HCT116 (cell line): ENCODE measurements around the gene CACNB2. TPM values are rescaled to one million over a fixed set of nuclear protein-coding genes. Genes with fewer than 3 reads are reported as not detected.

Experiments used
- ATAC-seq: fragments of 200-7000 bp; cut with Tn5 transposase; 2 replicates; pipeline ENCODE4 v1.9.1; 2020; ENCODE audit warnings: mild to moderate bottlenecking, moderate library complexity
- BruUV-seq: library from RNA; stranded (reverse); fragments of 400-500 nt; replicated peaks from 2 replicates; lab custom pipeline; 2021; lab: Mats Ljungman, UMichigan
- CTCF ChIA-PET: fragments of 300-600 bp; sonication (Branson Sonifier 250); formaldehyde crosslinking; loops from one replicate; lab custom pipeline; 2021; ENCODE audit warnings: antibody characterized with exemption; lab: Charles Lee
- POLR2A ChIA-PET: fragments of 300-600, 350-600 bp; sonication (Branson Sonifier 250); formaldehyde crosslinking; loops from one replicate; lab custom pipeline; 2021; ENCODE audit warnings: antibody characterized with exemption; lab: Charles Lee
- RAD21 ChIA-PET, 2 experiments: fragments of 300-600 bp; sonication (Branson Sonifier 250); formaldehyde crosslinking; loops; one replicate each; lab custom pipeline; 2023; ENCODE audit warnings: low total read pairs in 2 of 2; ENCODE audit not compliant: uncharacterized antibody in 2 of 2, unreplicated experiment in 2 of 2, low non-redundant PET in 1 of 2; lab: Charles Lee
- DNase-seq: peaks from one replicate; pipeline ENCODE4 v3.0.0-alpha.2; 2010; ENCODE audit warnings: low read depth, low spot score
- H2AFZ ChIP-seq: fragments of 200-600 bp; shearing (Covaris generic), sonication (generic); 2 replicates; pipeline ENCODE4 v1.6.1; 2017; ENCODE audit warnings: low read depth, mixed run types, mixed read lengths, antibody characterized with exemption, low read length; ENCODE audit not compliant: poor library complexity, severe bottlenecking
- H3K27ac ChIP-seq: 2 replicates; pipeline ENCODE4 v1.5.1; 2012; ENCODE audit warnings: low read depth, low read length
- H3K27me3 ChIP-seq: fragments of 200-600 bp; sonication (generic); 2 replicates; pipeline ENCODE4 v1.6.1; 2016; ENCODE audit warnings: mixed run types, low read length, mixed read lengths; ENCODE audit not compliant: insufficient read depth
- H3K36me3 ChIP-seq, 2 experiments: fragments of 200-500 bp in 1 of 2; fragments of 200-600 bp in 1 of 2; sonication (Bioruptor generic) in 1 of 2; sonication (generic) in 1 of 2; 2 replicates each; pipeline versions ENCODE4 v1.5.1 to v1.6.1; 2014 to 2016; ENCODE audit warnings: low read length in 2 of 2, inconsistent platforms in 1 of 2, mixed read lengths in 1 of 2, mixed run types in 1 of 2; ENCODE audit not compliant: insufficient read depth in 2 of 2, control insufficient read depth in 1 of 2
- H3K4me1 ChIP-seq, 2 experiments: fragments of 200-600 bp in 1 of 2; sonication (generic) in 1 of 2; 2 replicates each; pipeline versions ENCODE4 v1.5.1 to v1.6.1; 2012 to 2017; ENCODE audit warnings: low read length in 2 of 2, inconsistent platforms in 1 of 2, mild to moderate bottlenecking in 1 of 2, mixed read lengths in 1 of 2, mixed run types in 1 of 2, moderate library complexity in 1 of 2; ENCODE audit not compliant: insufficient read depth in 2 of 2, control insufficient read depth in 1 of 2
- H3K4me2 ChIP-seq: fragments of 200-600 bp; sonication (generic); 2 replicates; pipeline ENCODE4 v1.6.1; 2017; ENCODE audit warnings: mixed run types, low read length, mixed read lengths
- H3K4me3 ChIP-seq, 2 experiments: fragments of 200-600 bp in 1 of 2; sonication (generic) in 1 of 2; replicated peaks in 1 of 2; 2 replicates each; pipeline ENCODE4 v1.5.1; 2011 to 2016; ENCODE audit warnings: low read length in 2 of 2, control low read depth in 1 of 2, low read depth in 1 of 2, mild to moderate bottlenecking in 1 of 2, mixed read lengths in 1 of 2, mixed run types in 1 of 2
- H3K79me2 ChIP-seq: fragments of 200-600 bp; sonication (generic); 2 replicates; pipeline ENCODE4 v1.6.1; 2017; ENCODE audit warnings: mild to moderate bottlenecking, mixed run types, low read length, moderate library complexity, mixed read lengths; ENCODE audit not compliant: insufficient read depth
- H3K9ac ChIP-seq: fragments of 200-600 bp; sonication (generic); 2 replicates; pipeline ENCODE4 v1.6.1; 2016; ENCODE audit warnings: low read length, mixed read lengths
- H3K9me2 ChIP-seq: fragments of 200-600 bp; sonication (generic), shearing (Covaris generic); 2 replicates; pipeline ENCODE4 v1.6.1; 2017; ENCODE audit warnings: mixed run types, mild to moderate bottlenecking, moderate library complexity; ENCODE audit not compliant: insufficient read depth
- H3K9me3 ChIP-seq, 2 experiments: fragments of 200-500 bp in 1 of 2; fragments of 200-600 bp in 1 of 2; sonication (Bioruptor generic) in 1 of 2; sonication (generic) in 1 of 2; 2 replicates each; pipeline ENCODE4 v1.6.1; 2014 to 2017; ENCODE audit warnings: low read length in 2 of 2, mixed read lengths in 2 of 2, inconsistent platforms in 1 of 2, low read depth in 1 of 2, mild to moderate bottlenecking in 1 of 2, mixed run types in 1 of 2, moderate library complexity in 1 of 2; ENCODE audit not compliant: control insufficient read depth in 1 of 2, insufficient read depth in 1 of 2
- H4K20me1 ChIP-seq: fragments of 200-600 bp; sonication (generic), shearing (Covaris generic); 2 replicates; pipeline ENCODE4 v1.6.1; 2017; ENCODE audit warnings: mixed run types, mild to moderate bottlenecking, moderate library complexity; ENCODE audit not compliant: insufficient read depth
- EGR1 ChIP-seq: IDR thresholded peaks from 2 replicates; pipeline ENCODE4 v1.6.1; 2012; ENCODE audit warnings: low read depth
- EZH2 ChIP-seq: fragments of 200-600 bp; sonication (generic); IDR thresholded peaks from 2 replicates; pipeline ENCODE4 v1.6.1; 2017; ENCODE audit warnings: antibody characterized with exemption, mixed run types
- JUND ChIP-seq: IDR thresholded peaks from 2 replicates; pipeline ENCODE4 v1.6.1; 2012
- POLR2AphosphoS5 ChIP-seq: IDR thresholded peaks from 2 replicates; pipeline ENCODE4 v1.6.1; 2011; ENCODE audit warnings: mild to moderate bottlenecking, low read depth, low read length, moderate library complexity
- YY1 ChIP-seq: IDR thresholded peaks from 2 replicates; pipeline ENCODE4 v1.6.1; 2011; ENCODE audit warnings: low read length, low read depth, moderate library complexity, mild to moderate bottlenecking; ENCODE audit not compliant: insufficient replicate concordance; ENCODE audit errors: extremely low read depth
- ZBTB33 ChIP-seq: IDR thresholded peaks from 2 replicates; pipeline ENCODE4 v1.6.1; 2011; ENCODE audit warnings: mild to moderate bottlenecking, low read length, moderate library complexity; ENCODE audit not compliant: insufficient replicate concordance; ENCODE audit errors: extremely low read depth
- ZFX ChIP-seq: fragments of 450-650 bp; IDR thresholded peaks from 2 replicates; pipeline ENCODE4 v1.6.1; 2017
- ZNF274 ChIP-seq: fragments of 200-500 bp; sonication (Bioruptor generic); IDR thresholded peaks from 2 replicates; pipeline ENCODE4 v1.6.1; 2014; ENCODE audit warnings: mild to moderate bottlenecking, low read depth, low read length, inconsistent platforms
- intact Hi-C: fragments of 100-400 bp; cut with micrococcal nuclease; formaldehyde crosslinking; loops from 2 replicates; pipeline ENCODE4 v1.10.0; 2022
- total RNA-seq: library from RNA; stranded (reverse); gene quantifications from one replicate; pipeline ENCODE4 v1.2.1, GENCODE V29; 2021; ENCODE audit not compliant: unreplicated experiment
- TF ChIP-seq, protein P1 (sequence below): IDR thresholded peaks from 2 replicates; pipeline ENCODE4 v1.6.1; 2012; ENCODE audit warnings: low read depth
- TF ChIP-seq, protein P2 (sequence below): IDR thresholded peaks from 2 replicates; pipeline ENCODE4 v1.6.1; 2012
- TF ChIP-seq, protein P3 (sequence below): IDR thresholded peaks from 2 replicates; pipeline ENCODE4 v1.6.1; 2012

Gene CACNB2
- total RNA-seq, 1 experiment from 2014 or later = 0.71 TPM

DNA sequence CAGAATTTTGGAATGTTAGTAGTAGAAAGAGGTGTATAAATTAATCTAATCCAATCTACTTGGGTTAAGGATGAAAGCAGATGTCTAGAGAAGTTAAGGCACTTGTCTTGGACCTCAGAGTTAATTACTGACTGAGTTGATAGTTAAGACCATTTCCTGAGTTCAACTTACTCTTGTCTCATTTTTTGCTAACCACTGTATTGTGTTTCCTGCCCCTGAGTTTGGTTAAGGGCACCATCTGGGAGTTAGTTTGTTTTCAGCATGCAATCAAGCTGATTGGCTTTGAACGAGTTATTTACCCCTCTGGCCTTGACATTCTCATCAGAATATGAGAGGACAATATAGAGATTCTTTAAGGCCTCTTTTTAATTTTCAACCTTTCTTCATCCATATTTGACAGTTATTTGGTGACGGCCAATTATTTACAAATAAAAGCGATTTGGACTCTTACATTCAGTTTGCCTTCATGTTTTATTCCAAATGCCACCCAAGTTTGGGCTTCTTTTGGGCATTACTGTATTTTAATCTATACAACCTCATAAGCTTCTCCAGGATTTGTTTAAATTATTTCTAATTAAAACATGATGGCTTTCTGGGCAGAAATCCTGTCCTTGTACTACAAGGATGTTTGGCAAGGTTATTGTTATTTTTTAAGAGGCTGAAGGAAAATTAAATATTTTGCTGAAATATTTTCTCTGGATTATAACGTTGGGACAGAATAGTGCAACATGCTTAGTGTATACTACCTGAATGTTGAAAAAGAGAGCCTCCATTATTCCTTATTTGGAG is 225.0 kb downstream of the CACNB2 start (continued):
- TF ChIP-seq, protein P1, sequence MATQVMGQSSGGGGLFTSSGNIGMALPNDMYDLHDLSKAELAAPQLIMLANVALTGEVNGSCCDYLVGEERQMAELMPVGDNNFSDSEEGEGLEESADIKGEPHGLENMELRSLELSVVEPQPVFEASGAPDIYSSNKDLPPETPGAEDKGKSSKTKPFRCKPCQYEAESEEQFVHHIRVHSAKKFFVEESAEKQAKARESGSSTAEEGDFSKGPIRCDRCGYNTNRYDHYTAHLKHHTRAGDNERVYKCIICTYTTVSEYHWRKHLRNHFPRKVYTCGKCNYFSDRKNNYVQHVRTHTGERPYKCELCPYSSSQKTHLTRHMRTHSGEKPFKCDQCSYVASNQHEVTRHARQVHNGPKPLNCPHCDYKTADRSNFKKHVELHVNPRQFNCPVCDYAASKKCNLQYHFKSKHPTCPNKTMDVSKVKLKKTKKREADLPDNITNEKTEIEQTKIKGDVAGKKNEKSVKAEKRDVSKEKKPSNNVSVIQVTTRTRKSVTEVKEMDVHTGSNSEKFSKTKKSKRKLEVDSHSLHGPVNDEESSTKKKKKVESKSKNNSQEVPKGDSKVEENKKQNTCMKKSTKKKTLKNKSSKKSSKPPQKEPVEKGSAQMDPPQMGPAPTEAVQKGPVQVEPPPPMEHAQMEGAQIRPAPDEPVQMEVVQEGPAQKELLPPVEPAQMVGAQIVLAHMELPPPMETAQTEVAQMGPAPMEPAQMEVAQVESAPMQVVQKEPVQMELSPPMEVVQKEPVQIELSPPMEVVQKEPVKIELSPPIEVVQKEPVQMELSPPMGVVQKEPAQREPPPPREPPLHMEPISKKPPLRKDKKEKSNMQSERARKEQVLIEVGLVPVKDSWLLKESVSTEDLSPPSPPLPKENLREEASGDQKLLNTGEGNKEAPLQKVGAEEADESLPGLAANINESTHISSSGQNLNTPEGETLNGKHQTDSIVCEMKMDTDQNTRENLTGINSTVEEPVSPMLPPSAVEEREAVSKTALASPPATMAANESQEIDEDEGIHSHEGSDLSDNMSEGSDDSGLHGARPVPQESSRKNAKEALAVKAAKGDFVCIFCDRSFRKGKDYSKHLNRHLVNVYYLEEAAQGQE = no peak
- TF ChIP-seq YY1 (no peak), POLR2AphosphoS5 (no peak)

- TF ChIP-seq JUND (no peak), YY1 (no peak), EZH2 (no peak), ZFX (no peak), ZBTB33 (no peak), EGR1 (no peak), ZNF274 (no peak)
- TF ChIP-seq, protein P2, sequence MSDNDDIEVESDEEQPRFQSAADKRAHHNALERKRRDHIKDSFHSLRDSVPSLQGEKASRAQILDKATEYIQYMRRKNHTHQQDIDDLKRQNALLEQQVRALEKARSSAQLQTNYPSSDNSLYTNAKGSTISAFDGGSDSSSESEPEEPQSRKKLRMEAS = no peak
- TF ChIP-seq, protein P3, sequence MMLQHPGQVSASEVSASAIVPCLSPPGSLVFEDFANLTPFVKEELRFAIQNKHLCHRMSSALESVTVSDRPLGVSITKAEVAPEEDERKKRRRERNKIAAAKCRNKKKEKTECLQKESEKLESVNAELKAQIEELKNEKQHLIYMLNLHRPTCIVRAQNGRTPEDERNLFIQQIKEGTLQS = no peak
- TF ChIP-seq, all 23 proteins: peak for 0
- no peaks in the 10 kb centered on the region for H3K79me2 ChIP-seq
- DNase-seq = no peak
- H3K4me3 ChIP-seq = no peak overlapping the region
- no peak overlapping the region for H3K27ac ChIP-seq
- intact Hi-C loops = no loop called here
- H3K4me1 ChIP-seq = no peaks in the 10 kb centered on the region
- H4K20me1 ChIP-seq = no peaks in the 10 kb centered on the region
- no peaks in the 10 kb centered on the region for H3K36me3 ChIP-seq
- H3K27me3 ChIP-seq = no peaks in the 10 kb centered on the region
- H3K9me3 ChIP-seq = no peaks in the 10 kb centered on the region
- no peaks in the 10 kb centered on the region for H3K9me2 ChIP-seq
- POLR2A ChIA-PET = no interaction called here
- no peak overlapping the region for H3K4me2 ChIP-seq
- CTCF ChIA-PET = no interaction called here
- no TSS peak for BruUV-seq
- RAD21 ChIA-PET = no interaction called here
- H3K9ac ChIP-seq = no peak overlapping the region
- no peak overlapping the region for H2AFZ ChIP-seq
- ATAC-seq = no peak
These were observed 227.6 kb downstream of the CACNB2 start for GRCh38 chr10:18367840-18368239.
